NCI-H345 treated with DMSO at 0.1 percent for 48 hours (cell line): Measurements from ENCODE around the gene RPS19BP1.

ENCODE experiments used
- DNase-seq: peaks from one replicate; lab custom pipeline; 2025; ENCODE audit not compliant: unreplicated experiment; lab: John Stamatoyannopoulos, UW

Gene RPS19BP1

DNA sequence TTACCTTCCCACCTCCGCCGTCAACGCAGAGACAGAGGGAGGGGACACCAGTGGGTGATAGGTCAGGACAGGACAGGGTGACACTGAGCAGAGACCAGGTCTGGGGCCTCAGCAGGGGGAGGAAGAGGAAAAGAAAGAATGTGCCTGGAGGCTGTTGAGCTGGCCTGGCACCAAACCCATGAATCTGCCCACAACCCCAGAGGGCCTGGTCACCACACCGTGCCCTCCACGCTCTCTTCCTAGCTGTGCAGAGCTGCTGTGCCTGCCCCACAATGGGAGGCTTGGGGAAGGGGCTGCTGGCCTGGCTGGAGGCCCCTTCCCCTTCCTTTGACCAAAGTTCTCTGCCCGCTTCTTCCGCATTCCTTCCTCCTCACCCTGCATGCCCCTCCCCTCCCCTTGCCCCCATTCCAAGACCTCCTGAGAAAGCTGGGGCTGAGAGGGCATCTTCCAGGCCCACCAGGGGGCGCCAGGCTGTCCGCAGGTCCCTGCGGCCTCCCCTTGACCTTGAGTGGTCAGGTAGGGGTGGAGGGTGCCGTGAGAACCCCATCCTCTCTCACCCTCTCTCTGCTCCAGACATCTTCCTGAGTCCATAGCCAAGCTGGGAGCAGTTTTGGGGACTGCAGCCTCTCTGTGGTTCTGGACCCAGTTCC is 27.0 kb upstream of the RPS19BP1 start:
- no peak for DNase-seq

DNA sequence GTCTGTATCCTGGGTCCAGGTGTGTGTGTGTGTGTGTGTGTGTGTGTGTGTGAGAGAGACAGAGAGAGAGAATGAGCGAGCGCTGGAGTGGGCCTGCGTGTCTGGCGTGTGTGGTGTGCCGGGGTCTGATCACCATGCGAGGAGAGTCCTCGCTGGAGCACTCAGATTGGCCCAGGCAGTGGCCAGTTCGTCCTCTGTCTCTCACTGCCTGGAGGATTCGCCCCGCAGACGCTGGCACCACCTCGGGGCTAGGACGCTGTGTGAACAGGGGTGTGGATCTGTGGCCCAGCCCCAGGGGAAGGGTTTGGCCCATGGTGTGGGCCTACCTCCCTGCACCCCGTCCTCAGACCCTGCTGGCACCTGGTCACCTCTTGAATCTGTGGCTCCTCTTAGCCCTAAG is 26.4 kb upstream of the RPS19BP1 start:
- DNase-seq, result no peak

GRCh38 chr22:39558254-39558727 is 25.7 kb upstream of the RPS19BP1 start:
- no peak for DNase-seq

DNA sequence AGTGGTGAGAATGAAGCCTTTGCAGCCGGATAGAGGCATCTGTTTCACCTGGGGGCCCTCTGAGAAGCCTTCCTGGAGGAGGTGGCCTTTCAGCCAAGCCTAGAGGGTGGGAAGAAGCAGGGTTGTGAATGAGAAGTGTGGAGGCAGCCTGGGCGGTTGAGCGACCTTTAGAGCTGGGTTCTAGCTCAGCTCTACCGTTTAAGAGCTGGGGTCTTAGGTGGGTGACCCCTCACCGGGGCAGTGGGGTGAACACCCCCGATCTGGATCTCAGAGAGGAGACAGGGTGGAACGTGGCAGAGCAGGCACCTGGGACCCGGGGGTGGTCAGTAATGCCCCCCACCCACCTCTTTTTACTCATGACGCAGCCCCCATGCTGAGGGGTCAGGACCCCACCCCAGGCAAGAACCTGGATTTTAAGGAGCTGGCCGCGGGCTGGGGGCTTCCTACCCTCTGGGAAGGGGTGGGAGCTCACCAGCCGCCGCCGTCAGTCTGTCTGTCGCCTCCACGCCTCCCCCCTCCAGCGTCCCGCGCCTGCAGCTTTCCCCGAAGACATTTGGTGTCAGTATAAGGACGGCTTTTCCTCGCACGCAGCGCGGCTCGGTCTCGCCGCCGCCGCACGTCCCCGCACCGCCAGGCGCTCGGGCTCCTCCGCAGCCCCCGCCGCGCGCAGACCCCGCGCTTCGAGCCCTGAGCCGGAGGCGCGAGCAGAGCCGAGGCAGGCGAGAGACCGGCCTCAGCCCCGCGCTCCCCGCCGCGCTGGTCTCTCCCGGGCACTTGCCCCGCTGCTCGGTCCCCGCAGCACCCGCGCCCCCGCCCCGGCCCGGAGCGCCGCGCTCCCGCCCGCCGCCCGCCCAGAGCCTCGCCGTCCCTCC is 24.7 kb upstream of the RPS19BP1 start:
- no peak for DNase-seq

- DNase-seq, result no peak
Observed at GRCh38 chr22:39554151-39554550, 21.6 kb upstream of the RPS19BP1 start.

GRCh38 chr22:39553429-39553828 is 20.9 kb upstream of the RPS19BP1 start:
- DNase-seq, result no peak

- no peak for DNase-seq
Observed at GRCh38 chr22:39547587-39547947, 15.0 kb upstream of the RPS19BP1 start.

DNA sequence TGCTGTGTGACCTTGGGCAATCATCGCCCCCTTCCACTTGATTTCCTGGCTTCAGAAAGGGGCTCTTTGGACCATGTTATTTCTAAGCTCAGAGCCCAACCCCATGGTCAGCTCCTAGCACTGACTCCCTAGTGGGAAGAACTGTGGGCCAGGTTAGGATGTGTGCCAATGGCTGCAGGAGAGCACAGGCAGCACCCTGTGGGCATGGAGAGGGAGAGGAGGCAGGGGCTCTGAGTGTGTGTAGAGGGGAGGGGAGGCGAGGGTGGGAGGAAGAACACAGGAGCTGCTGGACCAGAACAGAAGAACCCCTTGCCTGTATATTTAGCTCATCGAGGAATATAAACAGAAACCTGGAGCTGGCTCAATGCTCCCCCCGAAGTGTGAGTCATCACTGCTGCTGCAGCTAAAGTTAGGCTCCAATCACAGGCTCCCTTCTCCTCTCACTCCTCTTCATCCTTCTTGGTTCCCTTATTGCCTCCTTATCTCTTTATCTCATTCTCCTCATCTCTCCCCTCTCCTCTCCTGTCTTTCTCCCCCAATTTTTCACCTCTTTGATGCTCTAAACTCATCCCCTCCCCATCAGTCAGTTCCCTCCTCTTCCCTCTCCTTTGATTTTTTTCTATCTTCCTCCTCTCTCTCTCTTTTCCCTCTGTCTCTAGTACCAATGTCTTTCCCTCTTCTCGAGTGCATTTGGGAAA is 14.5 kb upstream of the RPS19BP1 start:
- no peak for DNase-seq

- no peak for DNase-seq
Observed at GRCh38 chr22:39545386-39546365, 13.1 kb upstream of the RPS19BP1 start.

GRCh38 chr22:39543095-39543494 is 10.5 kb upstream of the RPS19BP1 start:
- DNase-seq, result no peak

GRCh38 chr22:39537975-39538374 is 5.4 kb upstream of the RPS19BP1 start:
- no peak for DNase-seq

DNA sequence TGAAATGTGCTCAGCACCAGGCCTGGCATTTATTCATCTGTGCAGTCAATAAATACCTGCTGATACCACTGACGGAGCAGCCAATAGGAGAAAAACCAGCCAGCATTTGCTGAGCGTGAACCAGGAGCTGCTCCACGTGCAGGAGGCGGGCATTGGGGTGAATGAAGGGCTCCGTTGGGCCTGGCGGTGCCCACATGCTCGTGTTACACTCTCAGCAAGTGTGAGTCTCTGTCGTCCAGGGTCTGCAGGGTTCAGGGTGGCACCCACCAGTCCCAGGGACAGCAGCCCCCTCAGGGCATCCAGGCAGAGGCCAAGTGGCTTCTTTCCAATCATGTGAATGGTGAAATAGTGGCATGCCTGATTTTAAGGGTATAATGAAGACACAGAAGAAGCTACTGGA is 4.2 kb upstream of the RPS19BP1 start:
- DNase-seq, result no peak

DNA sequence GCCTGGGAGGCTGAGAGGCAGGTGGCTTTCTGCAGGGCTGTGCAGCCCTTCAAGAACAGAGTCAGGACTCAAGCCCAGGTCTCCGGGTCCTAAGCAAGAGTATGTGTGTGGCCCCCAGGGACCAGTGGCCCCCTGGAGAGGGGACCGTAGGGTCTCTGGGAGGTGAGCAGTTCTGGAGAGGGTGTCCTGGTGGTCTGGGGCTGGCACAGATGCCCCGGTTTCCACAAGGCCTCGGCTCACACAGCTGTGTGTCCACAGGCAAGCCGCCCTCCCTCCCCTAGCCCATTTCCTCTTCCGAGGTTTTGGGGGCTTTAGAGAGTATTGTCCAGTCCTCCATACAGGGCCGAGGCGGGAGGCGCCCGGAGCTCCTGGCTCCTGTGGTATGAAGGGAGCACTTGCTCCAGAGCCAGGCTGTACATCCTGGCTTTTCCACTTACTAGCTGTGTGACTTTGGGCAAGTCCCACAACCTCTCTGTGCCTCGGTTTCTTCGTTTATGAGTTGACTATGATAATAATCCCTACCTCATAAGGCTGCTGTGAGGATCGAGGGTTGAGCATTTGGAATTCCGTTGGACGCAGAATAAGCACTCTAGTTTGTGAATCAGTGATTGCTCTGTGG is 3.4 kb upstream of the RPS19BP1 start:
- DNase-seq, result no peak

- DNase-seq, result no peak
Observed at GRCh38 chr22:39535357-39535725, 2.8 kb upstream of the RPS19BP1 start.

DNA sequence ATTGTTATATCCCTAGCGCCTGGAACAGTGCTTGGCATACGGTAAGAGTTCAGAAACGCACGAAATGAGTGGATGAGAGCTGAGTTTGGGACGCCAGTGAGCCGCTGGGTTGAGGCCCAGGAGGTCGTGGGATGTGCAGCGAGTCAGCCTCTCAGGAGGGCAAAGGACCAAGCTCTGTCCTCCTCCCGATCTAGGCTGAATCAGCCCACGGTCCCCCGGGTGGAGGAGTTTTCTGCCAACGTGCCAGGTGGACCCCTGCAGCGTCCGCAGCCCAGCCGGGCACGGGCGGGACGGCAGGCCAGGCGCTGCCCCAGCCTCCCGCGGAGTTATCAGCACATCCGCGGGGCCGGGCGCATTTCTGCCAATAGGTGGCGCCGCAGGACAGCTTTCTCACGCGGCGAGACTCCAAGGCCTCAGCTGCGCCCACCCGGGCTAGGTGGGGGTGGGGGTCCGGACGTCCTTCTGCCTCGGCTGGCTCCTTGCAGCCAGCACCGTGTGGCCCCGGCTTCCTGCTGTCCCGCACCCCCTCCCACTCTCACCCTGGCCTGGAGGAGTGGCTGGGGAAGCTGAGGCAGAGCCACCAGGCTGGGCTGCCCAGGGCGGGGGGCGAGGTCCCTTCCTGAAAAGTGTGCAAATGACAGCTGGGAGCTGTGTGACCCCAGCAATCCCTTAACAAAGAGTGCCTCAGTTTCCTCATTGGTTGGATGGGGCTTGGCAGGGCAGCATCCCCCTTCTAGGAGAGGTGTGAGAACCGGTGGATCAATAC is 2.2 kb upstream of the RPS19BP1 start:
- DNase-seq, result peak; percentile 48

- no peak for DNase-seq
Observed at GRCh38 chr22:39534092-39534506, 1.6 kb upstream of the RPS19BP1 start.

DNA sequence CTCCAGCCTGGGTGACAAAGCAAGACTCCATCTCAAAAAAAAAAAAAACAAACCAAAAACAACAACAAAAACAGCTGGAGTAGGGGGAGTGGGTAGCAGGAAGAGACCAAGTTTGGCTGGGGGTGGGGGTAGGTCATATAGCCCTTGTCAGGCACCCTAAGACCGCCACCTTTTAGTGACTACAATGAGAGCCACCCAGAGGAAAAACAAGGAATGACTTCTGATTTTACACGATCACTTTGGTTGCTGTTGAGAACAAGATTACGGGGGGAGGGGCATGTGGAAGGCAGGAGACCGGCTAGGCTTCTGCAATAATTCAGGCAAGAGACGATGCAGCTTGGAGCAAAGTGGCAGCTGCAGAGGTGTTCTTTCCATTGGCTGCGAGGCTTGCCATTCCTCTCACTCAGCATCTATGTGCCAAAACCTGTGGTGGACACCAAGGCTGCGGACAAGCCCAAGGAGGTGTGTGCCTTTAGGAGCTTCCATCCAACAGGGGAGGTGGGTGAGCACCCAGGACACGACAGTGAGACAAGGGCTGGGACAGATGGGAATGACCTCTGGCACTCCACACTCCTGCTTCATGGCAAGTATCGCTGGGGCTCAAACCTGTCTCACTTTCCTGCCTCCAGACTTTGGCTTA is 1.7 kb downstream of the RPS19BP1 start:
- no peak for DNase-seq

DNA sequence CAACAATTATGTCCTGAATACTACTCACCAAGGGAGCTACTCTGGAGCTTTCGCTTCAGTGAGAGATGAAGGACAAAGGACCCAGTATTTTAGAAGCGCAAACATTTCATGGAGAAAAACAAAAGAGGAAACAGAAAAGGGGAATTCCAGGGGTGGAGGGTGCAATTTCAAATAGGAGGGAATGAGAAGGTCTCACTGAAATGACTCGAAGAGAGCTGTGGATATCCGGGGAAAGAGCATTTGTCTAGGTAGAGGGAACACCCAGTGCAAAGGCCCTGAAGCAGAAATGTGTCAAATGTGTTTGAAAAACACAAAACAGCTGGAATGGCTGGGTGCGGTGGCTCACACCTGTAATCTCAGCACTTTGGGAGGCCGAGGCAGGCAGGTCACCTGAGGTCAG is 2.4 kb downstream of the RPS19BP1 start:
- DNase-seq, result no peak

DNA sequence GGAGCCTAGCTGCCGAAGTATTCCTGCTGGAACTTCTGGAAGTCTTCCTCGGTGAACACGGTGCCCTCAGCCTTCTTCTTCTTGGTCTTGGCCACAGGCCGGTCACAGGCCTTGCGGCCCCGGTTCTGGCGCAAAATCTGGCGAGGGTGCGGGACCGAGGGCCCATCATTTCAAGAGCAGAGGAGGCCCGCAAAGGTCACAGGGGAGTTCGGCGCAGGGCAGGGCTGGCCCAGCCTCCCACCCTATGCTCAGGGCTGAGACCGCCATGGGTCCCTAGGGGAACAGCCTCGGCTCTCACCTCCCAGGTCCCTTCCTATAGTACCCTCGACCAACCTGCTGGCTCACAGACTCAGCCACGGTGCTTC is 3.1 kb downstream of the RPS19BP1 start:
- DNase-seq, result no peak
